HG03378 (cell line): ENCODE data around the gene PHF24.
A peak's percentile ranks its signal among the peaks of the same experiment; 100 is the strongest.

ENCODE experiments used
- ATAC-seq: cut with Tn5 transposase; IDR thresholded peaks from one replicate; pipeline ENCODE4 v1.9.1; 2021; ENCODE audit warnings: mild to moderate bottlenecking, moderate library complexity; ENCODE audit not compliant: unreplicated experiment

Gene PHF24

DNA sequence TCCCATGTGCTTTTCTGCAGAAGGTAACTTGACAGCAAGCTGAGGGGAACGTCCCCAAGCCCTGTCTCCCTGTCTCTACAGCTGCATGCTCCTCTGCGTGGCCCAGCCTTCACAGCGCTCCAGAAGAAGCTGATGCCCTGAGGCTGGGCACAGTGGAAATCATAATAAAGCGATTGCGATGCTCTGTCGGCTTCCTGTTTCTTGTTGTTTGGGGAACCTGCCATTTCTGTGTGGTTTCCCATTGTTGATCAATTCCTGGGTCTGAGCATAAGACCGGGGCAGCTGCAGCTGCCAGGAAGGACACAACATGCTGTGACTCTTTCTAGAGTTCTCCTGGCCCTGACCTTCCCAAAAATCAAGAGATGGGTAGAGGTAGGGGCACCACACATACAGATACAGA is 24.3 kb downstream of the PHF24 start:
- ATAC-seq, result no peak

DNA sequence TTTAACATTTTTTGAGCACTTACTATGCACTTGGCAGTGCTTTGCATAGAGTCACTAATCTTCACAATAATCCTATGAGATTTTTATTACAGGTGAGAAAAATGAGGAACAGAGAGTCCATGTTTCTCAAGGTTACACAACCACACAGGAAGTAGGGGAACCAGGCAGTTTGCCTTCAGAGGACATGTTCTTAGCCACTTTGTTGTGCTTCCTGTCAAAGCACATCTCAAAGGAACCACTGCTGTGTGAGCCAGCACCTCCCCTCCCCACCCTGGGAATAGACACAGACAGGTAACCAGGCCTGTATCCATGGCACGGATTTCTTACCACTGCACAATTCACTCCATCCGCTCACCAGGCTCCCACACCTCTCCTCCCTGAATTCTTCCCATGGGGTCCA is 25.1 kb downstream of the PHF24 start:
- peak; percentile 55 for ATAC-seq

DNA sequence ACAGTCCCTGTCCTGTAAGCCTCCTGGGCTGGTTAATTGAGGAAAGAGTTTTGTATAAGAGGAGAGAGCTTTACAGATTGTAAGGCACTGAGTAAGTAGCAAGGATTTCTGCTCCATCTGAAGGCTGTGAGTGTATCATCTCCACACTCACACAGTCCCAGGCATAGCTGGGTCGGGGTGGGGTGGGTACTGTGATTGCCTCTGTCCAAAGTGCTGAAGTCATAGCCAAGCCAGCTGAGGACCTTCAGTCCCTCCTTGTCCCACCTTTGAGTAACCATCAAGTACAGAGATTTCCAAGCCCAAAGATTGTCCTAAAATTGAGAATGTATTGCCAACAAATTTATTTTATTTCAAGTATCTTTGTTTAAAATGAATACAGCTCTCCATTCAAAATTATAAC is 26.0 kb downstream of the PHF24 start:
- no peak for ATAC-seq

DNA sequence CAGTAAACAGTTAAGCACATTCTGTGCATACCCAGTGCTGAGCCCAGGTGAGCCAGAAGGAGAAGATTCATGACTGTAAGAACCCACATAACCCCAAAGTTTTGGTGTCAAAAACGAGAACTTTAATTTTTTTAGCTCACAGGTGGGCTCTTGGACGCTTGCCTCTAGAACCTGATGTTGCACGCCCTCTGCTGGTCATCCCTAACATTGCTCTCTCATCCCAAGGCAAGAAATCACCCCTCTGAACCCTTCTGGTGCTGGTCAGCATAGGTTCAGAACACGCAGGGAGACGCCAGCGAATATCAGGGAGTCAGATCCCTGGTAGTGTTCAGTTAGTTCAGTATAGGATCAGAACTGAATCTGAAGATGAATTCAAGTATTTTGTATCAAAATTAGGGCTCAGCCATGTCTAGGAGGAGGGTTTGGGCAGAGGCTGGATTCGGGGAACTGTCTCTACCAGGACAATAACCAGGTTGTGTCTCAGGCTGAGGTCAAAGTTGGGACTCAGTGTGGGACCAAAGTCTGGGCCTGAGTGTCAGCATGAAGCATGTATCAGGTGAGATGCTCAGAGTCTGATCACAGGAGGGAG is 27.3 kb downstream of the PHF24 start:
- no peak for ATAC-seq

DNA sequence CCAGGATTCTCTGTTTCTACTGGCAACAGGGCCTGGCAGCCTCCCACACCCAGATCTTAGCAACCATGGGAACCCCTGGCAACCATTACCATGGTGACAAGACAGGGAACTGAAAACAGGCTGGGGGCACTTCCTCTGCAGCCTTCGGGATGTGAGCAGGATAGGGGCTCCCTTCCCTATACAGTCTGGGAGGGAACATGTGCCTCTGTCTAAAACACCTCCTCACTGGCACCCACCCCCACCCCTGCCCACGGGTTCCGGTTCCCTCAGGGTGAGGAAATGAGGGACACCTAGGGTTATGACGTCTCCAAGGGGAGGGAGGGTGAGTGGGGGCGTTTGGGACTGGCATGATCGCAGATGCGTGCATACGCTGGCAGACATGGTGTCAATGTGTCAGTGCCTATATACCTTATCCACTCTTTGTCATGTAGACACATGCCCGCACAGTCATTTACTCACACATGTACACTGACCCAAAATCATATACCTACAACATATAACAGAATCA is 28.5 kb downstream of the PHF24 start:
- ATAC-seq, result no peak

DNA sequence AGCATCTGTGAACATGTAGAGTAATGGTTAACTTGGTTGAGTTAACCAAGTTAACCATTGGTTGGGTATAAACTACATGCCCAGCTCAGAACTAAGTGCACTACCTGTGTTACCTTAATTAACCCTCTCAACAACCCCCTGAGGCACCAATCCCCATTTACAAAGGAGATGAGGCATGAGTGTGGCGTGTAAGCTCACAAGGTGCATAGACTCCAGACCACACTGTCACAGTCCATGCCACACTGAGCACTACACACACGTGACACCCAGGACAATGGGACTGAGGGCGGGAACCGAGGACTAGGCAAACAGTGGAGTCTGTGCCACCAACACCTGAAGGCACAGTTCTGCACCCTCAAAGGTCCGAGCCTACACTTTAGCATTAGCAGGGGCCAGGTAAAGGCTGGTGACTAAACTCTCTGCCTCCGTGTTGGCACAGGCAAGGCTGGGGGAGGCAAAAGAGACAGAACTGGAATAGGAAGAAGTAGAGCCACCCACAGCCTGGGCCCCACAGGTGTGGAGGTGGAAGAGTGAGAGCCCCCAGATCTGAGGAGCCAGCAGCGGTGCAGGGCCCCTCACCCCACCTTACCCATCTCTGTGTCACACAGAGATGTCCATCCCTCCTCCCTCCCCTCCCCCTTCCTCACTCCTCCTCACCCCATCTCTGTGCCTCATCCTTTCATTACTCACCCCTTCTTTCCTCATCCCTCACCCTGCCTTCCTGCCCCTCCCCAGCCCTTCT is 29.2 kb downstream of the PHF24 start:
- ATAC-seq, result no peak

DNA sequence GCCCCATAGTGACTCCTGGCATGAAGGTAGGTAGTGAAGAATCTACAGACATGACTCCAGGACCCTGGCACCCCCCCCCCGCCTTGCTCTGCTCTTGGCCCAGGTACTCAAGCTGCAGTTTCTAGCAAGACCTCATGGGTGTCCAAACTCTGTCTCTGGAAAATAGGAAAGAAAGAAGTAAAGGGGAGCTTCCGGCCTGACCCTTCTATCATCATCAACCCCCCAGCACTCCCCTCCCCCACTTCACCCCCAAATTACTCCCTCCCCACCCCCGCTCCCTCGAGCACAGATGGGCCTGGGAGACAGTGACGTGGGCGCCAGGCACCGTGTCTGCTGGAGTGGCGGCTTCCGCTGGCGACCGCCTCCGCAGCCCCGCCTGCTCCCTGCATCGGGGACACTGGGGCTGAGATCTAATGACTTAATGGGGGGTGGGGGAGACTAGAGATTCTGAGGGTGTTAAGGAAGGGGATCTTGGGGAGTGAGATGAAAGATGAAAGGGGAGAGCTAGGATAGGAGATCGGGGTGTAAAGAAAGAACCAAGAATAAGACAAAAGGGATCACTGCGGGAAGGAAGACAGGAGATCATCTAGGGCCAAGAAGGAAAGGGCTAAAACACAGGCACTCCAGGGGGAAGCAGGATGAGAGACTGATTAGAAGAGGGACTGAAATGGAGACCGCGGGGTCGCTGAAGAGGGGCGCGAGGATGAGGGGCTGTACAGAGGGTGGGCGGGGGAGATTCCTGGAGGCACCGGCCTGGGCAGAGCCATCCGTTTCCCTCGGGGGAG is 30.3 kb downstream of the PHF24 start:
- ATAC-seq, result no peak

DNA sequence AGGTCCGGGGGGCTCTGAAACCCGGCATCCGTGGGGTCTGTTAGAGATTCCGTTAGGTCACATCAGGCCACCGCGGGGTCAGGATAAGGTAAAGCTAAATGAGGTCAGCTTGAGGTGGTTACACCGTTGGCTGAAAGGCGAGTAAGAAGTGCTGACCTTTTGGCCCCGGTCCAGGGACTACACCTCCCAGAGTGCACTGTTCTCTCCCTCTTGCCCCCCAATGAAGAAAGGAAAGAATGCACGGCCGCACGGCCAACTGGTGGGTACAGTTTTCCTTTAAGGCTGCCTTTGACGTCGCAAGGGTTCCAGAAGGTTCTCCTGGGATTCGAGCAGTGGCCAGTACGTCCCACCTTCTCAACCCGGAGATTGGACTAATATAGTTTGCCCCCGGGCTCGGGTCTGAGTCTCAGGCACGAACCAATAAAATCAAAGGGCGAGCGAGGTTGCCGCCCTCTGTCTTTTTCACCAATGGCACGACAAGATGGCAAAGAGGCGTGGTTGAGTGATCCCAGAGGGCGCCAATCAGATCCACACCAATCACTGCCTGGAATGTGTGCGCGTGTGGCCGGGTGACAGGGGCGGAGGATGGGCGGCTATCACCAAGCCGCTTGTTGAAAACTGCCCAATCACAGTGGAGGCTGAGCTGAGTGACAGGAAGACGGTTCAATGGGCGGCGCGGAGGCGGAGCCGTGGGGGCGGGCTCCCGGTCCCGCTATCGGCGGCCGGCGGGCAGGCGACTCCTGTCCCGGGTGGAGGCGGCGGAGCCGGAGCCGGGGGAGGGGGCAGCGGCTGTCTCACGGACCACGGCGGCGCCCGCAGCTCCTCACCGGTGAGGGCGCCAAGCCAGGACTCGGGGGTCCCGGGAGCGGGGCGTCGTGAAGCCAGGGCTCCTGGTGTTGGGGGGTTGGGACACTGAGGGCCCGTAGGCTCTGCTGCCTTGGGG is 31.2 kb downstream of the PHF24 start, which contains the start of gene DNAJB5:
DNAJB5 (plus strand) TSS at position 743 of the 943 bp plus-strand sequence. CDS start 886 bp downstream, outside the sequence.
- peak; percentile 88 for ATAC-seq

DNA sequence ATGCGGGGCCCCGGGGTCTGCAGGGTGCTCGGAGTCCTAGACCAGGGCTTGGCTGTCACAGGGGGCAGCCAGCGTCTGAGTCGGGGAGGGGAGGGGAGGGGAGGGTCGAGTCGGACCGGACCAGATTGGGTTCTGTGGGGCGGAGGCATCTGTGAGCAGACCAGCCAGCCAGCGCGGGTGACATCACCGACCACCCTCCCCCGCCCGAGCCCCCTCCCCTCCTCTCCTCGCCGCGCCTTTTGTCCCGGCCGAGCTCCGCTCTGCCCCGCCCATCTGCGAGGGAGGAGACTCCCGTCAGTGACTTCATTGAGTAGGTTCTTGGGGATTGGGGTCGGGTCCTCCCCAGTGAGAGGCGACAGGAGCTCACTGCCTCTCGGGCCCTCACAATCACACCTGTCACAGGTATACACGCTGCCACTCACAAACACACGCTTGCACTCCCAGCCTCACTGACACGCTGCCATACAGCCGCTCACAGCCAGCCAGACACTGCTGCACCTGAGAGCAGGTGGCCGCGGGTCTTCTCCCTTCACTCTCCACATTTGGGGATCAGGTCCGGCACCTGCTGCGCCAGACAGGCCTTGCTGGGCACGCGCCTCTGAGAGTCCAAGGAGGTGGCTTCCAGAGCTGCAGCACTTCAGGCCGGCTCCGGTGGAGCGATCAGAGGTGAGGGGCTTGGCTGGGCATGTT is 32.0 kb downstream of the PHF24 start:
- ATAC-seq, result no peak

DNA sequence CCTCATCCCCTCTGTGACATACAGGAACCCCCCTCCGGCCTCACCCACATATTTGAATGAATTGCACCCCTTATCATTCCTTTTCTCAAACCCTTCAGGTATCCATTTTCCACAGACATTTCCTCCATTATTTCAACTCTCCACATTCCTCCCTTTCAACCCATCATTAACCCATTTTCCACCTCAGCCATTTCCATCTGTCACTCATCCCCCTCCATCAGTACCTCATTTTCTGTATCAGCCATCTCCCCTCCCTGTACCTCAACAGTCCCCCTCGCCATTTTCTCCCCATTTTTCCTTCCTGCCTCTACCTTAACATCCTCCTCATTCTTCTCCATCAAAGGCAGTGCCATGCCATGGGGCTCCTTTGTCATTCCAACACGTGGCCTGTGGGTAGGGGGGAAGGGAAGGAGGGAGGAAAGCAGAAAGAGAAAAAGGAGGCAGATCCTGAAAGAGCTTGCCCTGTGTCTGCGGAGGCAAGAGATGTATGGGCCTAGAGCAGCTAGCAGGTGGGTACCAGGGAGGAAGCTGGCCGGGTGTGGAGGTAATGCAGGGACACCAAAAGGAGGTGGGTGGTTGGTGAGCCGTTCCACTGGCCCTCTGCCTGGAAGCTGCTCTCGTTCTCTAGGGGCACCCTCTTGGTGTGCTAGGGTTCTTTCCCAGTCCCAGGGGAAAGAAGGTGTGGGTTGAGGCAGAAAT is 33.0 kb downstream of the PHF24 start:
- ATAC-seq, result no peak

DNA sequence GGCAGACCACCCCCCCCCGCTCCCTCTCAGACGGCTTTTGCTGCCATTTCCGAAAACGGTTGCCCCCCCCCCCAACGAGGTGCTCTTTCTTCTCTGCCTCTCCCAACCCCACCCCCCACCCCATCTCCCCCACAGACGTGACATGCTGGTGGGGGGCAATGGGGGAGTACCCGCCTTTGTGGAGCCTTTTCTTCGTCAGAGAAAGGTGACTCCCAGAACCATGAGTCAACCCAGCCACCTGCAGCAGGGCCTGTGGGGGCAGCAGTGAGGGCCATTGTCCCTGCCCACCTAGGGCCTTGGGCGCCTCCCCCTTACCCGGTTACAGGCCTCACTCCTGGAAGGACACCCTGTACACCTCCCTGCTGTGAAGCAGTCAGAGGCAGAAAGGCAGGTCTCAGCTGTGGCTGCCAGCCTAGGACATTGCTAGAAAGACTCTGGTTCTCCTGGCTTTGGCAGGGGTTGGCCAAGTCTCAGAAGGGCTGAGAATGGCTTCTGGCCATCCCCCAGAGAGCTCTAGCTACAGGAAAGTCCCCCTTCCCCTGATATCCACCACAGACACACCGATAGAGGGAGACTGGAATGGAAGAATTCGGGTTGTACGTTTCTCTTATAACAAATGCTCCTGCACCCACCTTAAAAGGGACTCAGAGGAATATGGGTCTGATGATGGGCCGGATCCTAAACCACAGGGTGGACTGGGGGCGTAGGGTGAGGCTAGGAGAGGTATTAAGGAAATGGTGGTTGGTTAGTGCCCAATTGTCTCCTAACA is 33.7 kb downstream of the PHF24 start:
- ATAC-seq, result no peak

DNA sequence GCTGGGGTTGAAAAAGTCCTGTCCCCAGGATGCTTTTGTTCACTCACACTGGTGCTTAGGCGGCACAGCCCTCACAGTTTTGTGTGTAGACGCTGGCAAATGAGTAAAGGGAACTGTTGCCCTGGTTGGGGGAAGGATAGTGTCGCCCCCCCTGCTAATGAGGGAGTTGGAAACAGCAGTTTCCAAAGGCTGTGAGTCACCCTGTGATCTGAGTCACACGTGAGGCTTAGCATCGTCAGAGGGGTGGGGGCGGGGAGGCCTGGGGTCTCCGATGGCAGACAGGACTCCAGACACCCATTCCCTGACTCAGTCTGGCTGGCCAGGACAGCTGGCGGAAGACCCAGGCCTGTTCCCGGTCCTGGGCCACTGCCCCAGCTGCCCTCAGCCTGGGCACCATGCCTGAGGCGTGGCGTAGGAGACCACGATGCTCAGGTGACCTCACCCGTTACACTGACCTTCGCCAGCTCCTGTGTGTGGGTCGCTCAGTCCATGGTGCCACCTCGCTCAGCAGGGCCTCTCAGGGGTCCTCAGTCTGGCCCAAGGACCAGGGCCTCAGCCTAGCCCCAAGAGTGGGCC is 34.4 kb downstream of the PHF24 start:
- ATAC-seq, result no peak

DNA sequence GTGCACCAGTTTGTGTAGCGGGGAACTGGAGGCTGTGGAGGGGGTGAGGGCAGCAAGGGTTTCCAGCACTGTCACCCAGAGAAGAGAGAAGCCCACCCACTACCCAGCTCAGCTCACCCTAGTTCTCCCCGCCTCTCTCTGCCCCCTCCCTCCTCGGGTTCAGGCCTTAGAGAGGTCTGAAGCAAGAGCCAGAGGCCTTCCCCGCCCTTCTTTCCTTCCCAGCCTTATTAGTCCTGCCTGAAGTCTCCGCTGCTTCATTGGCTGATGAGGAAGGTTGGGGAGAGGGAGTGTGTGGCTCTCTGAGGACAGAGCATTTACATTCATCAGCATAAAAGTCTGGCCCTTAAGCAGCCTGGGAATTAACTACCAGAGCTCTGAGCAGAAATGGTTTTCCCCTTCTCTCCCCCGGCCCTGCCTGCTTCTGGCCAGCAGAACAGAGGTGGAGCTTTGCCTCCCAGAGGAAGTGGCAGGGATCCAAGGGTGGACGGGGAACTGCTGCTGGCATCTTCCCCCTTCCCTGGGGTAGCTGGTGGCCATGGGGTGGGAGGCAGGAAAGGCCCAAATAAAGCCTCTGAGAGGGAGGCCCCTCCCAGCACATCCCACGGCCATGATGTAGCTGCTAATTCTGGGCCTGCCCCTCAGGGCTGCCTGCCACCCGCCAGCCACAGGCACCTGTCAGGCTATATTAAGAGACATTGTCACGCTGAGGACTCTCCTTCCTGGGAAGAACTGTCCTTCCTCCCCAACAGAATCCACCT is 35.6 kb downstream of the PHF24 start:
- ATAC-seq, result no peak

DNA sequence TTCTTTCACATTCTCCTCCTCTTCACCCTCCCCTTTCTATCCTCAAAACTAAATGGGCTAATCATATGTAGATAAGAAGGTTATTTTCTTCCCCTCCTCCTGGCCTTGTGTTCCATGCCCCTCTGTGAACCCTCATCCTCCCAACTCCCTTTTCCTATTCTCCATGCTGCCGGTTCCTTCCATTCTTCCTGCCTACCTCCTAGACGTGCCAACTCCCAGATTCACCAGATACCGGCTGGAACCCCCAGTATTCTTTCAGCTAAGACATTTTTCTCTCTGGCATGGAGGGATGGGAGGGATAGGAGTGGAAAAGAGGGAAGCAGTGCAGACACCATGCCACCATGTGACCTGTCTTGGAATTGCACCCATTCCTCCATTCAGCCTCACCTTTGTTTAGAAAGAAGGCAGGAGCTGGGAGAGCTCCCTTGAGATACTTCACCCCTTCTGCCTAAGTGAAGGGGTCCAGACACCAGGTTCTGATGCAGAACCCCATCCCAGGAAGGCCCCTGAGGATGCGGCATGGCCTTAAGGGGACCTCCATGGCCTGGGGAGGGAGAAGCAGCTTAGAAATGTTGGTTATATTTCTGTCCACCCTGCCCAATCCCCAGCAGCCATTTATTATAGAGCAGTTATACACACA is 36.3 kb downstream of the PHF24 start:
- ATAC-seq, result no peak

DNA sequence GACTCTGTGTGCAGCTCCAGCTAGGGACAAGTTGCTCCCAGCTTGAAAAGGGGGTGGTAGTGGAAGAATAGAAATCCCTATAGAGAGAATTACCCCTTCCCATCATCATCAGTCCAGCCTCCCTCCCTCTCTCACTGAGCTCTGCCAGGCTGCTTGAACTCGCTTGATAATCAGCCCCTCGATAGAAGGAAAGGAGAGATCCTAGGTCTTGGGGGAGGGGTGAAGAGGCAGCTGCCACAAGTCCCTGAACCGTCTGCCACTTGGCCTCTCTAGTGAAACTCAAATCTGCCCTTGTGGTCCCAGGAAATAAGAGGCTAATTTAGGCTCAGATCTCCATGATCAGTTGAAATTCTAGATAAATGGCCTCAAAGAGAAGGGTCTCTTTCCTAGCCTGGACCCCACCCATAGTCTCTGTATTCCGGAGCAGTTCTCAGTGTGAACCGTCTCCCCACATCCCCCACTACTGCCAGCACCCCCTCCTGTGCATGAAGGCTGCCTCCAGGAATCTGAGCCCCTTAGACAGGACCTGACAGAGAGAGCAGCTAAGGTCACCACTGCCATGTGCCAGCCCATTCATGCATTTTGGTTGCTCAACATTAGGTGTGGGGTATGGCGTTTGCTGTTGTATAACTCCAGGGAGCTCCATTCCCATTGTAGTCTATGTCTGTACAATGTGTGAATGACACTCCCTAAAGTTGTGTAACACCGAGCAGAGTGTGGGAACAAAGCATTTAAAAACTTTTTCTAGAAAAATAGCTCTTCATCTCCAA is 37.0 kb downstream of the PHF24 start:
- ATAC-seq, result no peak

DNA sequence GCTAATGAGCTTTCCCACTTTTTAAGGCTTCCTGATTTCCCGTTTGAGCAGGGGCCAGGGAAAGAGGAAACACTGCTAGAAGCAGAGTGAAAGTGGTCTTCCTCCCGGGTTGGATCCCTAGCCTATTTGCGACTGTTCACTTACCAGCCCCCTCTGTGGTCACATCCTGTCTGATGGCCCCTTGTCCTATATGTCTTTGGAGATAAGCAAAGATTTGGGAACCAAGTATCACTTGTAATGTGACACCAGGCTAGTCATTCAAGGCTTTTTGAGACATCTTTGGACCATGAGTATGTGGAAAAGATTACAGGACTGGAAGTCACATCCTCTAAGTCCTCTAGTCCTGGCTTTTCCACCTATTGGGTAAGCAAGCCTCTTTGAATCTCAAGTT is 37.6 kb downstream of the PHF24 start:
- ATAC-seq, result no peak
